GM06990 (cell line): ENCODE data around the gene KCNQ5.
A peak's percentile ranks its signal among the peaks of the same experiment; 100 is the strongest.

Experiments
- DNase-seq: peaks from one replicate; pipeline ENCODE4 v3.0.0-alpha.2; 2011; ENCODE audit not compliant: insufficient read length; ENCODE audit errors: extremely low read depth
- H3K27me3 ChIP-seq: replicated peaks from 2 replicates; pipeline ENCODE4 v1.6.0; 2011; ENCODE audit warnings: low read length; ENCODE audit not compliant: control insufficient read depth, insufficient read depth
- H3K36me3 ChIP-seq: 2 replicates; pipeline ENCODE4 v1.5.1; 2011; ENCODE audit warnings: low read length; ENCODE audit not compliant: control insufficient read depth, insufficient read depth
- H3K4me3 ChIP-seq: replicated peaks from 2 replicates; pipeline ENCODE4 v1.5.1; 2011; ENCODE audit warnings: low read depth, mild to moderate bottlenecking, control low read depth, low read length
- CTCF ChIP-seq: IDR thresholded peaks from 2 replicates; pipeline ENCODE4 v1.5.1; 2011; ENCODE audit warnings: low read length, control low read depth, mild to moderate bottlenecking, inconsistent platforms; ENCODE audit not compliant: insufficient read depth, poor library complexity, severe bottlenecking

Gene KCNQ5

DNA sequence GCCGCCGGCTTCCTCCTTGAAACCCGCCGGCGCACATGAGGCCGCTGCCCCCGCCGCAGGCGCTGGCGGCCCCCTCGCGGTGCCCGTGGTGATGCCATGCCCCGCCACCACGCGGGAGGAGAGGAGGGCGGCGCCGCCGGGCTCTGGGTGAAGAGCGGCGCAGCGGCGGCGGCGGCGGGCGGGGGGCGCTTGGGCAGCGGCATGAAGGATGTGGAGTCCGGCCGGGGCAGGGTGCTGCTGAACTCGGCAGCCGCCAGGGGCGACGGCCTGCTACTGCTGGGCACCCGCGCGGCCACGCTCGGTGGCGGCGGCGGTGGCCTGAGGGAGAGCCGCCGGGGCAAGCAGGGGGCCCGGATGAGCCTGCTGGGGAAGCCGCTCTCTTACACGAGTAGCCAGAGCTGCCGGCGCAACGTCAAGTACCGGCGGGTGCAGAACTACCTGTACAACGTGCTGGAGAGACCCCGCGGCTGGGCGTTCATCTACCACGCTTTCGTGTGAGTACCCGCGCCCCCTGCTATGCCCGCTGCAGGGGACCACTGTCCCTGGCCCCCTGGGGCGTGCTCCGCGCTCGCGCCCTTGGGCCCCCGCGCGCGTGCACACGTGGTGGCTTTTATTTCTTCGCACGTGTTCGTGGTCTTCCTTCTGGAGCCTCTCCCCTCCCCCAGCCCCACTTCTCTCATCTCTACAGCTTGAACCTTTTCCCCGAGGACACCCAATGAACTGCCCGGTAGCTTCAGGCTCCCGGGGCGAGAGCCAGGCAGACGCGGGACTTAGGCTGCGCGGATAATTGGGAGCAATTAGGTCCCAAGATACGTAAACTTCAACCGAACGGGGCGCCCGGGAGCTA is 453 bp downstream of the KCNQ5 start:
- H3K27me3 ChIP-seq = no peaks in the 10 kb centered on the region
- H3K4me3 ChIP-seq = peak overlapping the region; percentile 60
- no peaks in the 10 kb centered on the region for H3K36me3 ChIP-seq
- TF ChIP-seq CTCF = peak; percentile 1
- peak; percentile 76 for DNase-seq

- Histone ChIP-seq H3K36me3 (no peaks in the 10 kb centered on the region), H3K27me3 (no peaks in the 10 kb centered on the region), H3K4me3 (peak overlapping the region; percentile 60)
- no peak for TF ChIP-seq CTCF
- no peak for DNase-seq
These were observed 1.9 kb downstream of the KCNQ5 start for GRCh38 chr6:72623808-72624207.

DNA sequence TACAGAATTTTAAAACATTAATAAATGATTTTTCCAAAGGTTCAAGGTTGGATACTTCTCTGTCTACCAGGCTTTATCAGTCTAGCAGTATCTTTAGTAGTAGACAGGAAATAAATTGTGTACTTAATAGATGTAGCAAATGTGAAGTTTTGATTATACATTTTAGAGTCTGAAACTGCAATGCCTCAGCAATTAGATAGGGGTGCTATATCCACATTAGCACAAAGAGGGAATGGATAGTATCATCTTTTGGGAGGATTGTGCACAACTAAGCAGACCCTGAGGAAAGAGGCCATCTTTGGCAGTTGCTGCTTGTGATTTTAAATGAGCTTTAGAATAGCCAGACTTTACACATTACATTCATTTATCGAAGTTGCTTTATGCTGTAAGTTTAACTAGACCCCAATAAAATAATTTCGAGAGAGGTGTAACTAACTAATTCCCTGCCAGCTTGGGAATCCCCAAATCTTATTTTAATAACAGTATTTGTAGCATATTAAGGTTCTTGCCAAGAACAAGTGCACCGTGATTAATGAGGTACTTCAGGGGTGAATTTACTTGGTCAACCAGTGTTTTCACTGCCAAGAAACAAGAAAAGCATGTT is 2.8 kb downstream of the KCNQ5 start:
- TF ChIP-seq CTCF = peak; percentile 49
- H3K27me3 ChIP-seq = no peaks in the 10 kb centered on the region
- no peaks in the 10 kb centered on the region for H3K36me3 ChIP-seq
- no peak overlapping the region for H3K4me3 ChIP-seq
- no peak for DNase-seq

- Histone ChIP-seq H3K27me3 (no peaks in the 10 kb centered on the region), H3K4me3 (no peak overlapping the region), H3K36me3 (no peaks in the 10 kb centered on the region)
- DNase-seq = peak; percentile 41
- TF ChIP-seq CTCF = no peak
These were observed 4.3 kb downstream of the KCNQ5 start for GRCh38 chr6:72626126-72626525.

- DNase-seq = no peak
- Histone ChIP-seq H3K4me3 (no peak overlapping the region), H3K27me3 (no peaks in the 10 kb centered on the region), H3K36me3 (no peaks in the 10 kb centered on the region)
- no peak for TF ChIP-seq CTCF
These were observed 5.7 kb downstream of the KCNQ5 start for GRCh38 chr6:72627539-72627938.
